Mononuclear cell (primary cell): ENCODE results near the gene TMOD4. TPM values are rescaled to one million over a fixed set of nuclear protein-coding genes. Genes with fewer than 3 reads are reported as not detected.
A peak's percentile ranks its signal among the peaks of the same experiment; 100 is the strongest.

Experiments used
- H3K27me3 ChIP-seq: 2 replicates; pipeline ENCODE4 v1.6.0; 2011; ENCODE audit warnings: low read length, control low read depth; ENCODE audit not compliant: insufficient read depth
- H3K4me1 ChIP-seq: 2 replicates; pipeline ENCODE4 v1.5.1; 2011; ENCODE audit warnings: mild to moderate bottlenecking, low read length, control low read depth; ENCODE audit not compliant: insufficient read depth
- H3K4me3 ChIP-seq: 2 replicates; pipeline ENCODE4 v1.5.1; 2011; ENCODE audit warnings: mild to moderate bottlenecking, low read length, moderate library complexity
- H3K9me3 ChIP-seq: 2 replicates; pipeline ENCODE4 v1.5.1; 2011; ENCODE audit warnings: low read depth, mild to moderate bottlenecking, control low read depth, low read length
- total RNA-seq: library from RNA; depleted of rRNA; stranded (reverse); fragments of >200 nt; gene quantifications from one replicate; pipeline ENCODE4 v1.2.3, GENCODE V29; 2012

TMOD4 gene
- total RNA-seq, 1 donor = not detected

- Histone ChIP-seq H3K9me3 (no peaks in the 10 kb centered on the region), H3K27me3 (no peaks in the 10 kb centered on the region), H3K4me3 (peak overlapping the region; percentile 81), H3K4me1 (peaks cover 53% of the 10 kb centered on the region)
Observed at GRCh38 chr1:151158751-151159251, 17.0 kb downstream of the TMOD4 start.

- peaks cover 53% of the 10 kb centered on the region for H3K4me1 ChIP-seq
- no peaks in the 10 kb centered on the region for H3K9me3 ChIP-seq
- H3K4me3 ChIP-seq = peak overlapping the region; percentile 81
- no peaks in the 10 kb centered on the region for H3K27me3 ChIP-seq
Observed at GRCh38 chr1:151158326-151158725, 17.5 kb downstream of the TMOD4 start.

GRCh38 chr1:151157067-151157531 lies 18.7 kb downstream of the TMOD4 start:
- peak overlapping the region; percentile 81 for H3K4me3 ChIP-seq
- H3K27me3 ChIP-seq = no peaks in the 10 kb centered on the region
- H3K9me3 ChIP-seq = no peaks in the 10 kb centered on the region
- H3K4me1 ChIP-seq = peaks cover 53% of the 10 kb centered on the region

GRCh38 chr1:151156515-151156819 lies 19.3 kb downstream of the TMOD4 start, which contains the start of gene TNFAIP8L2:
TNFAIP8L2 (plus strand) TSS chr1:151156649; CDS start chr1:151158698, 2,049 bp downstream.
- Histone ChIP-seq H3K27me3 (no peaks in the 10 kb centered on the region), H3K4me3 (peak within 1 kb of the TSS; percentile 81), H3K4me1 (peaks cover 49% of the 10 kb centered on the region), H3K9me3 (no peaks in the 10 kb centered on the region)

GRCh38 chr1:151147665-151148064 lies 28.1 kb downstream of the TMOD4 start:
- no peaks in the 10 kb centered on the region for H3K9me3 ChIP-seq
- H3K4me3 ChIP-seq = no peak overlapping the region
- peaks cover 9% of the 10 kb centered on the region for H3K27me3 ChIP-seq
- H3K4me1 ChIP-seq = peaks cover 18% of the 10 kb centered on the region

GRCh38 chr1:151147132-151147503 lies 28.7 kb downstream of the TMOD4 start:
- Histone ChIP-seq H3K27me3 (peaks cover 9% of the 10 kb centered on the region), H3K4me3 (peak overlapping the region; percentile 61), H3K4me1 (peaks cover 18% of the 10 kb centered on the region)

GRCh38 chr1:151146412-151147131 lies 29.2 kb downstream of the TMOD4 start, which contains the start of gene SEMA6C:
SEMA6C (minus strand) TSS chr1:151146631; CDS start chr1:151142621, 4,010 bp downstream.
- H3K9me3 ChIP-seq = no peaks in the 10 kb centered on the region
- H3K4me3 ChIP-seq = peak within 1 kb of the TSS; percentile 61
- H3K4me1 ChIP-seq = peaks cover 18% of the 10 kb centered on the region
- peaks cover 9% of the 10 kb centered on the region for H3K27me3 ChIP-seq

More at GRCh38 chr1:151147132-151147503, 28.7 kb downstream of the TMOD4 start:
- no peaks in the 10 kb centered on the region for H3K9me3 ChIP-seq

GRCh38 chr1:151146072-151146411 lies 29.7 kb downstream of the TMOD4 start:
- peaks cover 9% of the 10 kb centered on the region for H3K27me3 ChIP-seq
- no peaks in the 10 kb centered on the region for H3K9me3 ChIP-seq
- H3K4me3 ChIP-seq = peak overlapping the region; percentile 61

GRCh38 chr1:151145304-151146071 lies 30.3 kb downstream of the TMOD4 start:
- Histone ChIP-seq H3K27me3 (peaks cover 9% of the 10 kb centered on the region), H3K9me3 (no peaks in the 10 kb centered on the region), H3K4me1 (peaks cover 18% of the 10 kb centered on the region), H3K4me3 (peak overlapping the region; percentile 61)

More at GRCh38 chr1:151146072-151146411, 29.7 kb downstream of the TMOD4 start:
- H3K4me1 ChIP-seq = peaks cover 18% of the 10 kb centered on the region

- H3K4me1 ChIP-seq = peaks cover 18% of the 10 kb centered on the region
- no peaks in the 10 kb centered on the region for H3K9me3 ChIP-seq
- peaks cover 9% of the 10 kb centered on the region for H3K27me3 ChIP-seq
- no peak overlapping the region for H3K4me3 ChIP-seq
Observed at GRCh38 chr1:151144474-151145303, 31.1 kb downstream of the TMOD4 start.

- H3K4me3 ChIP-seq = no peak overlapping the region
- peaks cover 9% of the 10 kb centered on the region for H3K27me3 ChIP-seq
- H3K9me3 ChIP-seq = no peaks in the 10 kb centered on the region
- H3K4me1 ChIP-seq = peaks cover 18% of the 10 kb centered on the region
Observed at GRCh38 chr1:151143986-151144385, 31.8 kb downstream of the TMOD4 start.

GRCh38 chr1:151143057-151143435 lies 32.7 kb downstream of the TMOD4 start:
- Histone ChIP-seq H3K4me1 (peaks cover 18% of the 10 kb centered on the region), H3K9me3 (no peaks in the 10 kb centered on the region), H3K27me3 (peaks cover 9% of the 10 kb centered on the region), H3K4me3 (no peak overlapping the region)

GRCh38 chr1:151142411-151143056 lies 33.2 kb downstream of the TMOD4 start:
- H3K9me3 ChIP-seq = no peaks in the 10 kb centered on the region
- peaks cover 9% of the 10 kb centered on the region for H3K27me3 ChIP-seq
- no peak overlapping the region for H3K4me3 ChIP-seq
- H3K4me1 ChIP-seq = peaks cover 17% of the 10 kb centered on the region

GRCh38 chr1:151137789-151138188 lies 38.0 kb downstream of the TMOD4 start:
- no peaks in the 10 kb centered on the region for H3K4me1 ChIP-seq
- H3K4me3 ChIP-seq = no peak overlapping the region
- no peaks in the 10 kb centered on the region for H3K27me3 ChIP-seq
- no peaks in the 10 kb centered on the region for H3K9me3 ChIP-seq
